GM18868 (cell line): ENCODE measurements around the gene ABL1.

Experiments used
- ATAC-seq: cut with Tn5 transposase; IDR thresholded peaks from one replicate; pipeline ENCODE4 v1.9.1; 2021; ENCODE audit warnings: mild to moderate bottlenecking, moderate library complexity; ENCODE audit not compliant: unreplicated experiment

Gene ABL1

DNA sequence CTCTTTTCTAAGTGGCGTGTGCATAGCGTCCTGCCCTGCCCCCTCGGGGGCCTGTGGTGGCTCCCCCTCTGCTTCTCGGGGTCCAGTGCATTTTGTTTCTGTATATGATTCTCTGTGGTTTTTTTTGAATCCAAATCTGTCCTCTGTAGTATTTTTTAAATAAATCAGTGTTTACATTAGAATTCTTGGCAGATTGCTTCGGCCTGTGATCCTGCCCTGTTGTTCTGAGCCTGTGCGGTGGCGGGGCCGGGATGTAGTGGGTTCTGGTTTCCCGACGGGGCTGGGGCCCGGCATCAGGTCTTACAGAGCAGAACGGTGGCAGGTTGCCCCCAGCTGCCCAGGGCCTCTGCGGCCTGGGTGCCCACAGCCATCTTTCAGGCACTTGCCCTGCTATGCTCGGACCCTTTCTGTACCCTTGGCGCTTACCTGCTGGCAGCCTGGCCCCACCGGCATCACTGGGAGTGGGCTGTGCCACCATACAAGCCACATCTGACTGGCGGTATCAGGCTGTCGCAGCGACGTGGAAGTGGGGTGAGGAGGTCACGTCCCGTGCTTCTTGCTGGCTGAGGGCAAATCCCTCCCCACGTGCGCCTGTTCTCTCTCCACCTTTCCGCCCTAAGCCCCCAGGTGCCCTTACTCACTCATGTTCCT is 52.6 kb downstream of the ABL1 start:
- ATAC-seq, result no peak

DNA sequence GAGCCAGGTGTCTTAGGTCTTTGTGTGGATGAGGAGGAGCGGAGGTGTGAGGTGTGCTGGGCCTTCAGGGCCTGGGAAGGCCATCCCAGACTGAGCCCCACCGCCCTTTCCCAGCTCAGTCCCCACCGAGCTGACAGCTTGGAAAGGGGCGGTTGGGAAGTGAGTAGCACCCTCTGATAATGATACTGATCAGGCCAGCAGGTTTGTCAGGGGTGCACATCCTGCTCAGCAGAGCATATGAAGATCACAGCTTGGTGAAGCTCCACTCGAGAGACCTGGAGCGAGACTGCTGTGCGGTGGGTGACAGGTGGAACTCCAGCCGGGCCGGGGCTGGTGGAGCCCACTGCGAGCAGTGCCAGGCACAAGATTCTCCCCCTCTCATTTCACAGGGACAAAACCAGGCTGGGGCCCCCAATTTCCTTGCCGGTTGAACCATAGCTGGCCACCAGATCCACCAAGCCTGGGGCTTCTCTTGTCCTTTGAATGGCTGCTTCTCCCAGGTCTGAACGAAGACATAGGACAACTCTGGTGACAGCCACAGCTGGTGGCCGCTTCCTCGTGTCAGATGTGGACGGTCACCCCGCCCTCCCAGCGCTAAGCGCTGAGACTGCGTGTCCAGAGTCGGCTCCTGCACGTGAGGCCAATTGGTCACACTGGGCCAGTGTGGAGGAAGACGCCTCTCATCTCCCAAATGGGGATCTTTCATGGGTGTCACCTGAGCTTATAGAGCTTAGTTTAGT is 53.3 kb downstream of the ABL1 start:
- ATAC-seq, result no peak

DNA sequence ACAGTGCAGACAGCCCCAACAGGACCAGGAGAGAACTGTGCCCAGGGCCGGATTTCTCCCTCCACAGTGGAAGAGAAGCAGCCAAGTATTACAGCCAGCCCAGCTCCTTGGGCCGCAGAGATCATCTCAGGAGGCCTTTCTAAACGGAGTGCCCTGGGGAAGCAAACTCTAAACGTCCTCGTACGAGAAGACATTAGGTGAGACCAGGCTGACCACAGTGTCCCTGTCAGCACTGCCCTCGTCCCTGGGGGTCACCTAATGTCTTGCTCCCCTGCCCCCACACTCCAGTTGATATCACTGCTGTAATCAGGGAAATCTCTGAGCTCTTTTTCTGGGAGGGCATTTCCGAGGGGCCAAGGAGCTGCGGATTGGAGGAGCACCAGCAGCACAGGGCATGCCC is 55.1 kb downstream of the ABL1 start:
- no peak for ATAC-seq

DNA sequence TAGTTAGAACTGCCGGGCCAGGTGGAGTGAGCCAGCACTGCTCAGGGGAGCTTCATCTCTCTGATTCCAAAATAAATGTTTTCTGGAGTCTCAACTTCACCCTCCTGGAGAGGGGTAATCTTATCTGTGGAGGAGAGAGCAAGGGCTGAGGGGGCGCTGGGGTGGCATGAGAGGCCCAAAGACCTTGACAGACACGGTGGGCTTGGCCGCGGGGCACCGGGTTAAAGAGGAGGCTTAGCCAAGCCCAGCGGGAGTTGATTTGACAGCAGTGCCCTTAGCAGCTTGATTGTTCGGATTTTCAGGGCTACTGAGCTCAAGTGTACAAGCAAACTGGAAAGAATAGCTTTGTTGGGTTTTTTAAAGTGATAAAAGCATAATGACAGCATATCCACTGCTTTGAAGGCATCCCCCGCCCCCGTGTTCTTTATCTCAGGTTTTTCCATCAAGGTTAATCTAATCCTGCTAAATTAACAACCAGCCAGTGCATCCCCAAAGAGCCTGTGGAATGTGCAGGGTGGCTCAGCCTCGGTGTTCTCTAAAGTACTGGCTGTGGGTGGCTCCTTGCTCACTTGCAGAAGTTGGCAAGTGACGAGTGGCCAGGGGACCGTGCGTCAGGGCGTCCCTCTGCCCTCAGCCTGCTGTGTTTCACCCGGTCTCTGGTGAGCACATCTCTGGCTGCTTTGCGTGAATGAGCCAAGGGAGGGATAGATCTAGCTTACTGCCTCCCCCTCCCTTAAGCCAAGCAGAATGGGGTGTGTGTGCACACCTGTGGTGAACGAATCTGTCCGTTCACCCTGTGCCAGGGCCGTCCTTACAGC is 56.0 kb downstream of the ABL1 start:
- no peak for ATAC-seq

DNA sequence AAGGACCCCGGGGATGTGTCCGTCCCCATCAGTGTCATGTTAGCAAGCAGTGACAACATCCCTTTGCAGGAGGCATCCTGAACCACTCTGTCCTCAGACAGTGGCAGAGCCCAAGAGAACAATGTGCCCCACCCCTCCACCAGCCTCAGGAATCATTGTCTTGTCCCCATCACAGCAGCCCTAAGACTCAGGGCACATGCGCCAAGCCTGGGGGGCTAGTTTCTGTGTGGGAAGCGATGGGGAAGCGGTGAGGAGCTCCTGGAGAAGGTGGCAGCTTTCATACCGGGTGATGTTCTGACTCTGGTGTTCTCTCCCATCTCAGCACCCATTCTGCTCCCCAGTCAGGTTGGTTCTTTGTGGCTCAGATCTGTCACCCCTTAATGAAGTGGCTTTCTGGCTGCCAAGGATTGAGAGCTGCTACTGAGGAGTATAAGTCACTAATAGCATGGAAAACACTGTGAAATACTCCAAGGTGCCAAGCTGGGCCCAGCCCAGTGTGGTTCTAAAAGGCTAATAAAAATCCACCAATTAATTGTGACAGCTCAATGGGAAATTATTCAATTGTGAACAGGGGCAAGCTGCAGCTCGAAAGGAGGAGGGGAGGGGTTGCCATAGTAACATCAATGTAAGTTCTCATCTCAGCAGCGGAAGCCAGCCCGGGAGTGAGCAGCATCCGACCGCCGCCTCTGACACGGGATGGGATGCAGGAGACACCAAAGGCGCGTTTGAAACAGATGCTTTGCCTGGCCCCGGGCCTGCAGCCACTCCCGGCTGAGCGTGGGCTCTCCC is 56.8 kb downstream of the ABL1 start:
- no peak for ATAC-seq

DNA sequence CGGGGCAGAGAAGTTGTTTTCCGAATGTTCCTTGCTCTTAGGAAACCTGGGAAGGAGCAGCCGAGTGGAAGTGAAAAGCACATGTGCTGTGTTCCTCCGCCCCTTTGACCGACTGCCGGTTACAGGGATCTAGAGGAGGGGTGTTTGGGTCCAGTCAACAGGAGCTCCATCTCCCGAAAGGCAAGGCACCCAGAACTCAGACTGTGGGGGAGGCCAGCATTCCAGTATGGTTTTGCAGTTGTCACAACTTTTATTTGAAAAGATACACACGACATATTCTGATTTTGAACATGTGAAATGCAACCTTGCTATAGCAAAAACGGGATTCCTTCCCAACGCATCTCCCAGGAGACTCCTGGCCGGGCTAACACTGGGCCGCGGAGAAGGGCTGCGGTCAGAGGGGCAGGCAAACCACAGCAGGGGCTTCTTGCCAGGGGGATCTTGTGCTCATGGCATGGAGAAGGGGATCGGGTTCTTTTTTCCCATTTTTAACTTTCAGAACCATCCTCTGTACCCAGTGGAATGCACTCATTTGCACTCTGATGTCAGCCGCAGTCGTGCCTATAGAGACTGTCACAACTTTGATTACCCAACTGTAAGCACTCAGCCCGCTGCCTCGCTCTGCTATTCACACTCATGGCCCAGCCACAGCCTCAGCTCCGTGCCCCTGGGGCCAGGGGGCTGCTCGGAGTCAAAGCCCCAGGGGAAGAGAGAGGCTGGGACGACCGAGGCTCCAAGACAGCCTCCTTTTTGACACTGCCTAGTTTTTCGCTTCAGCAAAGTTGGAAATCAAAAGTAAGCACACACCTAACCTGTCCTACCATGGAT is 57.6 kb downstream of the ABL1 start:
- no peak for ATAC-seq

DNA sequence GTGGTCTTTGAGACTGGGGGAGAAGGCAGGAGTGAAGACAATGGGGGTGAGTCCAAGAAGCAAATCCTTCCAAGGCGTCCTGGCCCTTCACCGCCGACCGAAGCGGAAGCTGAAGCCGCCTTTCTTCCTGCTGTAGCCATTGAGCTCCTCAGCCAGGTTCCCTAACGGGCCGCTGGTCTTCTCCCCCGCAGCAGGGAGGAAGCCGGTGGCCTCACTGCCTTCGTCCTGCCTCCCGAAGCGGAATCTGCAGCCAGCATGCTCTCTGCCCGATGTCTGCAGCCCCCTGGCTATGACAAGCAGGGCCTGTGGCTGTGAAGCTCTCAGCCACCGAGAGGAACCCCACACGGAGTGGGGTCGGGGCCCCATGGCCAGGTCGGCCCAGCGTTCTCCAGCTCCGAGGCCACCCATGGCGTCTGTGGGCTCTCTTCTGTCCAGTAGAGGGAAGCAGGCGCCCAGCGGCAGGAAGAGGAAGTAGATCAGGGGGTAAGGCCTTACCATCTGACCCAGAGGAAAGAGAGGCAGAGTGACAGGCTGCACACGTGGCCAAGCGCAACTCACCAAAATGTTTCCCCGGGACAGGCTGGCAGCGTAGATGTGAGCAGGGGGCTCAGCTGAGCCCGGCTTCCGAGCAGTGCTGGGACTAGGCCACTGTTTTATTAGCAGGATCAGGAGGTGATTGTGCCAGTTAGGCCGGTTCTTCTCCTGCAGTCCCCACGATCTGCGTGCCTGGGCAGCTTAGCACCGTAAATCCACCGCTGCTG is 58.5 kb downstream of the ABL1 start:
- no peak for ATAC-seq

DNA sequence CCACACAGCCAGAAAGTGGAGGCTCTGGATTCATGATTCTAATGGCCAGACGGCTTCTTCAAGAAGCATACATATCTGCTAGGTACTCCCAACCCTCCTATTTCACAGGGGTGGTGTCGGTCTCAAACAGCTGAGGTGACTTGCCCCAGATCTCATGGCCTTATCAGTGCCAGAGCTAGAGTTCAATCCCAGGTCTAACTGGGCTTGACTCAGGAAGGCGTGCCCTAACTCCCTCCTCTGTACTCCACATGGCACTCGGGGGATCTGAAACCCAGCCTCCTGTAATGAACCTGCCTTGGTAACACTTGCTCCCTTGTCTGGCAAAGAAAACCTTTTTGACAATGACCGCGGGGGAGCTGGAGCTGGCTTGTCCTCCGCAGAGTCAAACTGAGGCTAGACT is 59.5 kb downstream of the ABL1 start:
- ATAC-seq, result no peak

DNA sequence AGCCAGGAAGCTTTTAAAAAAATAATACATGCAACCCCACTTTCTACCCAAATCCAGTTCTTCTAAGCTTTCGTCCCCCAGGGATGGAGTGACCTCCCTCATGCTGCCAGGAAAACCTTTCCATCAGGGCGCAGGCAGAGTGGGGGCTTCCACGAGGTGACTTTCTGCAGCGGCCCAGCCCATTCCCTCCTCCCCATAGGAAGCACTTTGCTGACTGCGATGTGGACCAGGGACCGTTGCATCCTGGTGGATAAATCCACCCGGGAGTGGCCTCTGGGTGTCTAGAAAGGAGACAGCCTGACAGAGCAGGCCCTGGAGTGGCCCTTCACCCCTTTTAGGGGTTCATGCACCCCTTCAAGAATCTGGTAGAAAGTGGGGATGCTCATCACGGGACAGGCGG is 60.0 kb downstream of the ABL1 start:
- no peak for ATAC-seq

DNA sequence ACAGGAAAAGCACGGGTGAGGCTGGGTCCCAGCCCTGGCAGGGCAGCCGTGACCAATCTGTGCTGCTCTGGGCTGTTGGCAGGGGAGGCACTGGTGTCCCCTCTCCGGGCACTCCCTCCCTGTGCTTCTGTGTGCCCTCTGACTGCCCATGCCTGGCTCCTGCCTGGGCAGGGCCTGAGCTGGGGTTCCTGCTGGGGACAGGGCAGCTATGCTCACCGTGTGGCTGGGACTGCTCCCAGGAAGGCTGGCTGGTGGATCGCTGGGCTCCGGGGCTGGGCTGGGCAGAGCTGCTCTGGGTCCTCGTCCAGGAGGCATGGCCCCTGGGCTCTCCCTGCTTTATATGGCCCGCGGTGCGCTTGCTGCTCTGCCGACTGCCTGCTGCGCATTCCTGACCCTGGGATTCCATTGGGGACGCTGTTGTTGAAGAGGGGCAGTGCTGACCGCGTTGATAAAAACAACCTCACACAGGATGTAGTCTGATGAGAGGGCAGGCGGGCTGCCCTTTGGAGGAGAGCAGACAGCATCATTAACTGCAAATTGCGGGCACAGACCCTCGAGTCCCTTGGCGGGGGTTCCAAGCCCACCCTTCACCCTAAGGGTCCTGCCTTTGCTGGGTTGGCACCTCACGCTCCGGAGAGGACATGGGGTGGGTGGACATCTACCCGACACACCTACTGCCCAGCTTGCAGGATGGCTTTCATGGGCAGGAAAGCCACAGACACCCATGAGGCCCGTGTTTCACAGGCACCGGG is 60.6 kb downstream of the ABL1 start:
- no peak for ATAC-seq

DNA sequence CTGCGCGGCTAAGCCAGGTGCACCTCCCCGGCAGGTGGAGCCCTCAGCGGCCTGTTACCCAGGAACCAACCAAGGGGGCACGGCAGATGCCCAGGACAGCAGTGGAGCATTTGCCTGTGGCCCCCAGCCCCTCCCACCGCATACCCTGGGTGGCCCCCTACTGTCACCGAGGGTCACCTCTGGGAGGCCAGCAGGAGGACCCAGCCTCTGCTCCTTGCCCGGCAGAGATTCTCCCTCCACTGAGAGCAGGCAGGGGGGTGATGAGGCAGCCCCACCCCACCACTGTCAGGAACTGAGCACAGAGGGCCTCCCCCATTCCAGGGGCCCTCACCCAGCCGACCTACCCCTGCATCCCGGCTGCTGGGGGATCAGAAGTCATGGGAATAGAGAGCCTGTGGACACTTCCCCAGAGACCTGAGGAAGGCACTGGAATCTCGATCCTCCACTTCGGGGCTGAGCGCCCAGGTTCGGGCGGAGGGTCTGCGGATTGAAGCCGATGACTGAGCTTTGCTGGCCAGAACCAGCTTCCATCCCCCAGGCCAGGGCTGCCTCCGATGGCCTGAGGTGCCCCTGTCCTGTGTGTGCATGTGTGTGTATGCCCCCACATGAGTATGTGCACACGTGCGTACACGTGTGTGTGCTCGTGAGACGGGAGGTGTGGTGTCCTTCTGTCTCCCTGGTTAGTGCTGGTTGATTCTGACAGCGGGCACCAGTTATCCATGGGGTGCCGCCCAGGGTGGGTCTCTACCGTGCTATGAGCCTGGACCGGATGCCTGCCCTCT is 61.4 kb downstream of the ABL1 start, which contains the start of gene QRFP:
Gene QRFP (minus strand): TSS at position 580 of the 782 bp plus-strand sequence. CDS start 2,974 bp downstream, outside the sequence.
- ATAC-seq, result no peak

DNA sequence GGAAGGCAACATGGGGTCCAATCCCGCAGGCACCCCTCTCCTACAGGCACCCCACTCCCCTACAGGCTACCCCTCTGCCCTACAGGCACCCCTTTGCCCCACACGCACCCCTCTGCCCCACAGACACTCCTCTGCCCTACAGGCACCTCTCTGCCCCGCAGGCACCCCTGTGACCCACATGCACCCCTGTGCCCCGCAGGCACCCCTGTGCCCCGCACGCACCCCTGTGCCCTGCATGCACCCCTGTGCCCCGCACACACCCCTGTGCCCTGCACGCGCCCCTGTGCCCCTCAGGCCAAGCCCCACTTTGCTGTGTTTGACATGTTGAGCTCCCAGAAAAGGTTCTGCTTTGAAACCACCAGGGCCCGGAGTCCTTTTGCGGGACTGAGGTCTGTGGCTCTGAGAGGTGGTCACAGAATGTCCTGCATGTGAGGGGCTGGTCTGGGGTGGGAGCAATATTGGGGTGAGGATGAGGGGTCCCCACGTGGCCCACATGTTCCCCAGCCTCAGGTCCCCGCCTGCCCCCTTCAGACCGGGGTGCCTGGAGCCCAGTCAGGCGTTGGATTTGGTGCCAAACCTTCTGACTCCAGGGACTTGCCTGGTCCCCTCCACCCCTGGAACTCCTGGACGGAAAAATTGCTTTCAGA is 62.2 kb downstream of the ABL1 start:
- ATAC-seq, result no peak

DNA sequence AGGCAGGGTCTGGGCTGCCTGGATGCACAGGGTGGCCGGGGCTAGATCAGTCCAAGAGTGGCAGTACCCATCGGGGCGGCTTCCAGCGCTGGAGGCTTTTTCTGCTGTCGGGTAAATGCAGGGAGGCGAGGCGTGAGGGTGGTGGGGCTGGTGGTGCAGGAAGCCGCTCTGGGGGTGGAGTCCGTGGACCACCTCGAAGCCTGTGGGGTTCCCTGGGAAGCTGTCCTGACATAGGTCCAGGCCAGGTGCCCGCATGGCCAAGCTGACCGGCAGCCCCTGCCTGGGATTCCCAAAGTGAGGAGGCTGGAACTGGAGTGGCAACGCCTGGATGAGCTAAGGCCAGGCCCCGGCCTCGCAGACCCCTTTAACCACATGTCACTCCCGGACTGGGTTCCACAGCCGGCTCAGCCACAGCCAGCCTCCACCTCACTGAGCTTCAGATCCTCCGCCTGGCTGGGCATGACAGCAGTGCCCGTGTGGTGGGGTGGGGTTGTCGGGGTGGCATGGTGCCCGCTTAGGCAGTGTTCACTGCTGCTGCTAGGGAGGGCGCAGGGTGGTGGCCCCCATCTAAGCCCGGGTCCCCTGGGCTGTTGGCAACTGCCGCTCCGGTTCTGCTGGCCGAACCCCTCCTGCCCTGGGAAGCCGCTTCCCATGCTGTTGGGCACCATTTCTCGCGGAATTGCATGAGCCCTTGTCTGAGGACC is 62.9 kb downstream of the ABL1 start:
- no peak for ATAC-seq

DNA sequence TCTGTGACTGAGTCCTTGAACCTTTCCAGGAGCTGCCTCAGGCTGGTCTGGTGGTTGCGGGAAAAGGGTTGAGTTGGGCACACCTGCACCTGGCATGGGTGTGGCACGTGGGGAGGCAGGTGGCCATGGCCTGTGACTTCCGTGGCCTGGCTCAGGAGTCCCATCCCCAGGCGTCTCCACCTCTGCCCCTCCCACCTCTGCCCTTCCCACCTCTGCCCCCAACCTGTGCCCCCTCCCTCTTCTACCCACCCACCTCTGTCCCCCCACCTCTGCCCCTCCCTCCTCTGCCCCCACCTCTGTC is 63.4 kb downstream of the ABL1 start:
- no peak for ATAC-seq

DNA sequence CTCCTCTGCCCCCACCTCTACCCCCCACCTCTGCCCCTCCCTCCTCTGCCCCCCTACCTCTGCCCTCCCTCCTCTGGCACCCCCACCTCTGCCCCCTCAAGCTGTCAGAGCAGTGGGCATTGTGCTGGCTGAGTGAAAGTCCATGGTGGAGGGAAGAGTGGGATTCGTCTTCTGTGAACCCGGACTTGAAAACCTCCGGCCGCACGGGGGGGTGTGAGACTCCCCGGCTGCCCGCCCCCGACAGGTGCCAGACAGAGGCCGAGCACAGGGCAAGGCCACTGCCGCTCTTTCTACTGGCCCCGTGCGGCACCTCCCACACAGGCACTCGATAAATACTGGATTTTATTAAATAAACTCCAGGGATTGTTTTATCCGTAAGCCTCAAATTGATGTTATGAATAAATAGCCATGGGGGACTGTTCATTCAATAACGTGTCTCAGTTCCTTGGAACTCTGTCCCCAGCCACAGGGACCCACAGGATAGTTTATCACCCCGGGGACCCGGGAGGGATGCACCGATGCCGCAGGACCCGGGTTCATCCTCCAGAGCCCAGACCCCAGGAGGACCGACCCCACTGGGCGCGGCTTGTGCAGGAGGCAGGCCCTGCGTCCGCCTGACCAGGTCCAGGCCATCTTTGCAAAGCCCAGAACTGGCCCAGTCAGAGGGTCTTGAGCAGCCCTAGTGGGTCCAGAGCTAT is 64.1 kb downstream of the ABL1 start:
- no peak for ATAC-seq

DNA sequence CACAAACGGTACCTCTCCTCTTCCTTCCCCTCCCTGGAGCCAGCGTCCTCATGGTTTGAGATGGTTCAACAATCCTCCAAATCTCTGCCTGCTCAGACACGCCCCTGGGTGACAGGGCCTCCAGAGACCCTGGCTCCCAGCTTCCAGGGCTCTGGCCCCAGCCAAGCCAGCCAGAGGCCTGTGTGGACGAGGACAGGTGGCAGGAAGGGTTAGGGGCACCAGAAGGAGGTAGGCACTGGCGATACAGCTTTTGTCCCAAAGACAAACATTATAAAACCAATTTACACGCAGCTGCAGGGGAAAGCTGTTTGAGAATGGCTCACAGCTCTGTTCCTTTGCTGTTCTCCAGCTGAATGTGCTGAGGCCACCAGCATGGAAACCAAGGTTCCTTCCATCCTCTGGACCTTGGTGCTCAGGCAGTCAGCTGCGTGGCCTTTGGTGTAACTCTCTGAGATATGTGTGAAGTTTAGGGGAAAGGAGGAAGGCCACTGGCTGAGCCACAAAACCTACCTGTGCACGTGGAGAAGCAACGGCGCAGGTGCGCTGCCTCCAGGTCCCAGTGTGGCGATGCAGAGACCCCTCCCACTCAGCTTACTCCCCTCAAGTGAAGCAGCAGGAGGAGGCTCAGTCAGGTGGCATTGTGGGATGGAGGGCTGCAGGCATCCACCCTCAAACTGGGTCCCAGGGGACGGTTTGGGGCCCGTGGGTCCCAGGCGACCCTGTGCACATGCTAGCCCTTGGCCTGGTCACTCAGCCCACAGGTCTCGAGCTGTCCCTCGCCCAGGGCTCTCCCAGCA is 65.8 kb downstream of the ABL1 start:
- ATAC-seq, result no peak
